H1 (cell line): ENCODE data around the gene SNX24. TPM values are rescaled to one million over a fixed set of nuclear protein-coding genes. Genes with fewer than 3 reads are reported as not detected.

Source experiments
- CBX5 ChIP-seq: fragments of 300-800, 300-1000 bp; sonication (generic); IDR thresholded peaks from 2 replicates; pipeline ENCODE4 v1.7.1; 2016; ENCODE audit warnings: antibody characterized with exemption, low read length, low read depth
- CEBPB ChIP-seq: IDR thresholded peaks from 2 replicates; pipeline ENCODE4 v1.6.1; 2012; ENCODE audit warnings: low read depth, low read length
- CHD2 ChIP-seq: IDR thresholded peaks from 2 replicates; pipeline ENCODE4 v1.6.1; 2012; ENCODE audit warnings: low read length, improper control_type of control experiment
- EGR1 ChIP-seq: IDR thresholded peaks from 2 replicates; pipeline ENCODE4 v1.6.1; 2011; ENCODE audit warnings: low read depth, low read length, borderline replicate concordance
- KDM1A ChIP-seq: fragments of 200-600, 300-600 bp; sonication (generic); IDR thresholded peaks from 2 replicates; pipeline ENCODE4 v1.7.1; 2016; ENCODE audit warnings: mild to moderate bottlenecking, low read length, borderline replicate concordance
- POLR2A ChIP-seq, 2 experiments: IDR thresholded peaks; 1 replicate in 1 of 2; 2 replicates in 1 of 2; pipeline ENCODE4 v1.6.1; 2011; ENCODE audit warnings: low read depth in 2 of 2, low read length in 2 of 2, mild to moderate bottlenecking in 2 of 2; ENCODE audit errors: control extremely low read depth in 1 of 2
- POLR2AphosphoS5 ChIP-seq: IDR thresholded peaks from 2 replicates; pipeline ENCODE4 v1.6.1; 2011; ENCODE audit warnings: low read depth, low read length
- SIN3A ChIP-seq, 2 experiments: IDR thresholded peaks in 1 of 2; conservative IDR thresholded peaks in 1 of 2; 2 replicates each; pipeline ENCODE4 v1.6.1; 2011 to 2012; ENCODE audit warnings: low read length in 2 of 2, improper control_type of control experiment in 1 of 2, low read depth in 1 of 2, mild to moderate bottlenecking in 1 of 2
- SIRT6 ChIP-seq: IDR thresholded peaks from one replicate; pipeline ENCODE4 v1.7.1; 2012; ENCODE audit warnings: low read length, inconsistent platforms
- SRF ChIP-seq: IDR thresholded peaks from 2 replicates; pipeline ENCODE4 v1.6.1; 2011; ENCODE audit warnings: mild to moderate bottlenecking, low read depth, low read length, moderate library complexity
- TAF1 ChIP-seq: IDR thresholded peaks from 2 replicates; pipeline ENCODE4 v1.6.1; 2011; ENCODE audit warnings: mild to moderate bottlenecking, low read depth, low read length
- TAF7 ChIP-seq: optimal IDR thresholded peaks from 2 replicates; pipeline ENCODE3; 2011; ENCODE audit warnings: low read depth, mild to moderate bottlenecking, inconsistent platforms, low read length, moderate library complexity, borderline replicate concordance
- YY1 ChIP-seq: IDR thresholded peaks from 2 replicates; pipeline ENCODE4 v1.6.1; 2011; ENCODE audit warnings: low read depth, mild to moderate bottlenecking, low read length
- polyA plus RNA-seq, 7 experiments: library from polyadenylated mRNA; depleted of rRNA in 3 of 7; stranded (reverse) in 5 of 7; unstranded in 2 of 7; fragments of >200 nt in 5 of 7; fragments of 200-250 nt in 2 of 7; gene quantifications; 1 replicate in 5 of 7; 2 replicates in 1 of 7; 4 replicates in 1 of 7; pipeline versions ENCODE4 v1.2.1 to v1.2.3, GENCODE V29; 2011 to 2013; ENCODE audit warnings: missing spikeins in 2 of 7, mixed read lengths in 2 of 7
- total RNA-seq: library from RNA; stranded (reverse); fragmentation: NEBNext Ultra II Directional; extraction: Animal tissue kit (Norgen Biotek cat#: 25700); gene quantifications from 2 replicates; pipeline ENCODE4 v1.2.1, GENCODE V29; 2021
- TF ChIP-seq, protein P1 (sequence below): fragments of 300-600 bp; sonication (generic); IDR thresholded peaks from 2 replicates; pipeline ENCODE4 v1.7.1; 2012; ENCODE audit warnings: low read length, moderate library complexity, mild to moderate bottlenecking, inconsistent platforms; ENCODE audit not compliant: insufficient replicate concordance

Gene SNX24
- total and polyA plus RNA-seq, 2 of the 8 experiments (the other 6 are each of a cell fraction or from before 2014, with no cell fraction given) = 7.3 to 14.3 TPM

- TF ChIP-seq, protein P1, sequence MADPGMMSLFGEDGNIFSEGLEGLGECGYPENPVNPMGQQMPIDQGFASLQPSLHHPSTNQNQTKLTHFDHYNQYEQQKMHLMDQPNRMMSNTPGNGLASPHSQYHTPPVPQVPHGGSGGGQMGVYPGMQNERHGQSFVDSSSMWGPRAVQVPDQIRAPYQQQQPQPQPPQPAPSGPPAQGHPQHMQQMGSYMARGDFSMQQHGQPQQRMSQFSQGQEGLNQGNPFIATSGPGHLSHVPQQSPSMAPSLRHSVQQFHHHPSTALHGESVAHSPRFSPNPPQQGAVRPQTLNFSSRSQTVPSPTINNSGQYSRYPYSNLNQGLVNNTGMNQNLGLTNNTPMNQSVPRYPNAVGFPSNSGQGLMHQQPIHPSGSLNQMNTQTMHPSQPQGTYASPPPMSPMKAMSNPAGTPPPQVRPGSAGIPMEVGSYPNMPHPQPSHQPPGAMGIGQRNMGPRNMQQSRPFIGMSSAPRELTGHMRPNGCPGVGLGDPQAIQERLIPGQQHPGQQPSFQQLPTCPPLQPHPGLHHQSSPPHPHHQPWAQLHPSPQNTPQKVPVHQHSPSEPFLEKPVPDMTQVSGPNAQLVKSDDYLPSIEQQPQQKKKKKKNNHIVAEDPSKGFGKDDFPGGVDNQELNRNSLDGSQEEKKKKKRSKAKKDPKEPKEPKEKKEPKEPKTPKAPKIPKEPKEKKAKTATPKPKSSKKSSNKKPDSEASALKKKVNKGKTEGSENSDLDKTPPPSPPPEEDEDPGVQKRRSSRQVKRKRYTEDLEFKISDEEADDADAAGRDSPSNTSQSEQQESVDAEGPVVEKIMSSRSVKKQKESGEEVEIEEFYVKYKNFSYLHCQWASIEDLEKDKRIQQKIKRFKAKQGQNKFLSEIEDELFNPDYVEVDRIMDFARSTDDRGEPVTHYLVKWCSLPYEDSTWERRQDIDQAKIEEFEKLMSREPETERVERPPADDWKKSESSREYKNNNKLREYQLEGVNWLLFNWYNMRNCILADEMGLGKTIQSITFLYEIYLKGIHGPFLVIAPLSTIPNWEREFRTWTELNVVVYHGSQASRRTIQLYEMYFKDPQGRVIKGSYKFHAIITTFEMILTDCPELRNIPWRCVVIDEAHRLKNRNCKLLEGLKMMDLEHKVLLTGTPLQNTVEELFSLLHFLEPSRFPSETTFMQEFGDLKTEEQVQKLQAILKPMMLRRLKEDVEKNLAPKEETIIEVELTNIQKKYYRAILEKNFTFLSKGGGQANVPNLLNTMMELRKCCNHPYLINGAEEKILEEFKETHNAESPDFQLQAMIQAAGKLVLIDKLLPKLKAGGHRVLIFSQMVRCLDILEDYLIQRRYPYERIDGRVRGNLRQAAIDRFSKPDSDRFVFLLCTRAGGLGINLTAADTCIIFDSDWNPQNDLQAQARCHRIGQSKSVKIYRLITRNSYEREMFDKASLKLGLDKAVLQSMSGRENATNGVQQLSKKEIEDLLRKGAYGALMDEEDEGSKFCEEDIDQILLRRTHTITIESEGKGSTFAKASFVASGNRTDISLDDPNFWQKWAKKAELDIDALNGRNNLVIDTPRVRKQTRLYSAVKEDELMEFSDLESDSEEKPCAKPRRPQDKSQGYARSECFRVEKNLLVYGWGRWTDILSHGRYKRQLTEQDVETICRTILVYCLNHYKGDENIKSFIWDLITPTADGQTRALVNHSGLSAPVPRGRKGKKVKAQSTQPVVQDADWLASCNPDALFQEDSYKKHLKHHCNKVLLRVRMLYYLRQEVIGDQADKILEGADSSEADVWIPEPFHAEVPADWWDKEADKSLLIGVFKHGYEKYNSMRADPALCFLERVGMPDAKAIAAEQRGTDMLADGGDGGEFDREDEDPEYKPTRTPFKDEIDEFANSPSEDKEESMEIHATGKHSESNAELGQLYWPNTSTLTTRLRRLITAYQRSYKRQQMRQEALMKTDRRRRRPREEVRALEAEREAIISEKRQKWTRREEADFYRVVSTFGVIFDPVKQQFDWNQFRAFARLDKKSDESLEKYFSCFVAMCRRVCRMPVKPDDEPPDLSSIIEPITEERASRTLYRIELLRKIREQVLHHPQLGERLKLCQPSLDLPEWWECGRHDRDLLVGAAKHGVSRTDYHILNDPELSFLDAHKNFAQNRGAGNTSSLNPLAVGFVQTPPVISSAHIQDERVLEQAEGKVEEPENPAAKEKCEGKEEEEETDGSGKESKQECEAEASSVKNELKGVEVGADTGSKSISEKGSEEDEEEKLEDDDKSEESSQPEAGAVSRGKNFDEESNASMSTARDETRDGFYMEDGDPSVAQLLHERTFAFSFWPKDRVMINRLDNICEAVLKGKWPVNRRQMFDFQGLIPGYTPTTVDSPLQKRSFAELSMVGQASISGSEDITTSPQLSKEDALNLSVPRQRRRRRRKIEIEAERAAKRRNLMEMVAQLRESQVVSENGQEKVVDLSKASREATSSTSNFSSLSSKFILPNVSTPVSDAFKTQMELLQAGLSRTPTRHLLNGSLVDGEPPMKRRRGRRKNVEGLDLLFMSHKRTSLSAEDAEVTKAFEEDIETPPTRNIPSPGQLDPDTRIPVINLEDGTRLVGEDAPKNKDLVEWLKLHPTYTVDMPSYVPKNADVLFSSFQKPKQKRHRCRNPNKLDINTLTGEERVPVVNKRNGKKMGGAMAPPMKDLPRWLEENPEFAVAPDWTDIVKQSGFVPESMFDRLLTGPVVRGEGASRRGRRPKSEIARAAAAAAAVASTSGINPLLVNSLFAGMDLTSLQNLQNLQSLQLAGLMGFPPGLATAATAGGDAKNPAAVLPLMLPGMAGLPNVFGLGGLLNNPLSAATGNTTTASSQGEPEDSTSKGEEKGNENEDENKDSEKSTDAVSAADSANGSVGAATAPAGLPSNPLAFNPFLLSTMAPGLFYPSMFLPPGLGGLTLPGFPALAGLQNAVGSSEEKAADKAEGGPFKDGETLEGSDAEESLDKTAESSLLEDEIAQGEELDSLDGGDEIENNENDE = no peak
- TF ChIP-seq CBX5 (no peak), CHD2 (no peak), TAF7 (no peak), SIRT6 (no peak), EGR1 (no peak), SRF (no peak), SIN3A (conservative IDR thresholded peaks at IDR 0.05 in 1 of 2, IDR thresholded peaks at IDR 0.05 in 1 of 2; ENCODE audit: low read depth in 1 of 2, low read length in 2 of 2) (no peak), POLR2A (IDR thresholded peaks at IDR 0.05; ENCODE audit: control extremely low read depth in 1 of 2, low read depth in 2 of 2, low read length in 2 of 2) (no peak), POLR2AphosphoS5 (no peak), CEBPB (no peak), KDM1A (no peak), TAF1 (no peak), YY1 (no peak)
These were observed 39.7 kb downstream of the SNX24 start (continued) for GRCh38 chr5:122885045-122885517.
